Neural cell (in vitro differentiated cells): ENCODE measurements around the gene AP5Z1. TPM values are rescaled to one million over a fixed set of nuclear protein-coding genes. Genes with fewer than 3 reads are reported as not detected.

ENCODE experiments used
- H2AFZ ChIP-seq: fragments of 200-600, 300-800 bp; sonication (generic), shearing (Covaris generic); 2 replicates; pipeline ENCODE4 v1.6.0; 2014; ENCODE audit warnings: low read depth, mild to moderate bottlenecking, antibody characterized with exemption, low read length, moderate library complexity
- H3F3A ChIP-seq: fragments of 200-600 bp; shearing (Covaris generic); 2 replicates; pipeline ENCODE4 v1.6.1; 2016; ENCODE audit warnings: mild to moderate bottlenecking, moderate library complexity, mixed read lengths, antibody characterized with exemption, low read length; ENCODE audit not compliant: insufficient read depth, poor library complexity, severe bottlenecking
- H3K27ac ChIP-seq: fragments of 200-600, 300-800 bp; sonication (generic), shearing (Covaris generic); 2 replicates; pipeline ENCODE4 v1.5.1; 2014; ENCODE audit warnings: mild to moderate bottlenecking, low read length, moderate library complexity
- H3K27me3 ChIP-seq: fragments of 300-800, 200-600 bp; sonication (generic), shearing (Covaris generic); 2 replicates; pipeline ENCODE4 v1.6.0; 2014; ENCODE audit warnings: mild to moderate bottlenecking, low read depth, low read length, moderate library complexity; ENCODE audit not compliant: insufficient read depth
- H3K36me3 ChIP-seq: fragments of 300-800, 200-600 bp; sonication (generic), shearing (Covaris generic); 2 replicates; pipeline ENCODE4 v1.5.1; 2014; ENCODE audit warnings: mild to moderate bottlenecking, antibody characterized with exemption, low read length, moderate library complexity; ENCODE audit not compliant: insufficient read depth
- H3K4me2 ChIP-seq: fragments of 300-800, 200-600 bp; sonication (generic), shearing (Covaris generic); 2 replicates; pipeline ENCODE4 v1.6.0; 2014; ENCODE audit warnings: mild to moderate bottlenecking, low read length
- H3K4me3 ChIP-seq: fragments of 300-800, 200-600 bp; sonication (generic), shearing (Covaris generic); 2 replicates; pipeline ENCODE4 v1.5.1; 2014; ENCODE audit warnings: mild to moderate bottlenecking, low read length, moderate library complexity
- H3K79me2 ChIP-seq: fragments of 200-600 bp; shearing (Covaris generic); replicated peaks from 2 replicates; pipeline ENCODE4 v1.6.0; 2014; ENCODE audit warnings: mild to moderate bottlenecking, low read length, moderate library complexity; ENCODE audit not compliant: insufficient read depth
- H3K9ac ChIP-seq: fragments of 300-800, 200-600 bp; sonication (generic), shearing (Covaris generic); 2 replicates; pipeline ENCODE4 v1.6.1; 2016; ENCODE audit warnings: mild to moderate bottlenecking, low read length, mixed read lengths
- H3K9me2 ChIP-seq: fragments of 200-600 bp; shearing (Covaris generic); 2 replicates; pipeline ENCODE4 v1.6.1; 2016; ENCODE audit warnings: mild to moderate bottlenecking, low read length, mixed read lengths; ENCODE audit not compliant: insufficient read depth
- H3K9me3 ChIP-seq: fragments of 200-600, 300-800 bp; sonication (generic), shearing (Covaris generic); 2 replicates; pipeline ENCODE4 v1.6.1; 2016; ENCODE audit warnings: mild to moderate bottlenecking, mixed run types, low read length, moderate library complexity, mixed read lengths
- H4K20me1 ChIP-seq: fragments of 200-600 bp; shearing (Covaris generic); 2 replicates; pipeline ENCODE4 v1.6.1; 2016; ENCODE audit warnings: mild to moderate bottlenecking, mixed run types; ENCODE audit not compliant: insufficient read depth
- CTCF ChIP-seq: fragments of 450-650 bp; IDR thresholded peaks from 2 replicates; pipeline ENCODE4 v1.5.1; 2014; ENCODE audit warnings: antibody characterized with exemption, mild to moderate bottlenecking, moderate library complexity; ENCODE audit not compliant: poor library complexity, severe bottlenecking
- EP300 ChIP-seq: fragments of 450-650 bp; conservative IDR thresholded peaks from 2 replicates; pipeline ENCODE4 v1.6.1; 2014; ENCODE audit warnings: antibody characterized with exemption, mild to moderate bottlenecking, moderate library complexity; ENCODE audit not compliant: poor library complexity, severe bottlenecking
- EZH2 ChIP-seq: fragments of 200-600, 300-800 bp; shearing (Covaris generic), sonication (generic); IDR thresholded peaks from 2 replicates; pipeline ENCODE4 v1.6.1; 2014; ENCODE audit warnings: antibody characterized with exemption, low read length, borderline replicate concordance, mild to moderate bottlenecking; ENCODE audit not compliant: insufficient read depth, poor library complexity, severe bottlenecking
- MXI1 ChIP-seq: fragments of 450-650 bp; conservative IDR thresholded peaks from 2 replicates; pipeline ENCODE4 v1.6.1; 2014; ENCODE audit warnings: antibody characterized with exemption, mild to moderate bottlenecking; ENCODE audit not compliant: poor library complexity, severe bottlenecking
- POLR2AphosphoS5 ChIP-seq: IDR thresholded peaks from 2 replicates; pipeline ENCODE4 v1.6.1; 2012
- RAD21 ChIP-seq: fragments of 450-650 bp; conservative IDR thresholded peaks from 2 replicates; pipeline ENCODE4 v1.6.1; 2014; ENCODE audit warnings: antibody characterized with exemption, mild to moderate bottlenecking, moderate library complexity
- REST ChIP-seq: IDR thresholded peaks from 2 replicates; pipeline ENCODE4 v1.6.1; 2012; ENCODE audit warnings: borderline replicate concordance
- SMC3 ChIP-seq: fragments of 450-650 bp; conservative IDR thresholded peaks from 2 replicates; pipeline ENCODE4 v1.6.1; 2014; ENCODE audit warnings: antibody characterized with exemption, mild to moderate bottlenecking, moderate library complexity; ENCODE audit not compliant: poor library complexity
- TAF1 ChIP-seq: IDR thresholded peaks from 2 replicates; pipeline ENCODE4 v1.6.1; 2012; ENCODE audit warnings: low read depth
- polyA plus RNA-seq: library from polyadenylated mRNA; depleted of rRNA; stranded (reverse); fragments of >200 nt; gene quantifications from 2 replicates; pipeline ENCODE4 v1.2.3, GENCODE V29; 2014

Gene AP5Z1
- polyA plus RNA-seq, 1 donor from 2014 or later, result 36.9 TPM

- Histone ChIP-seq H3K9me2 (no peaks in the 10 kb centered on the region), H3K4me3 (no peak overlapping the region), H3K27ac (no peak overlapping the region), H3K79me2 (no peaks in the 10 kb centered on the region), H3F3A (no peaks in the 10 kb centered on the region), H3K9me3 (no peaks in the 10 kb centered on the region), H2AFZ (no peak overlapping the region), H3K9ac (no peak overlapping the region), H3K4me2 (no peak overlapping the region), H3K27me3 (no peaks in the 10 kb centered on the region), H3K36me3 (no peaks in the 10 kb centered on the region), H4K20me1 (no peaks in the 10 kb centered on the region)
- no peak for TF ChIP-seq EP300
- TF ChIP-seq TAF1, result no peak
- TF ChIP-seq EZH2, result no peak
- no peak for TF ChIP-seq REST
- no peak for TF ChIP-seq RAD21
- no peak for TF ChIP-seq POLR2AphosphoS5
- no peak for TF ChIP-seq CTCF
Measured at GRCh38 chr7:4815609-4816418, 40.4 kb downstream of the AP5Z1 start.

GRCh38 chr7:4816419-4817080 lies 41.1 kb downstream of the AP5Z1 start:
- H2AFZ ChIP-seq, result no peak overlapping the region
- no peak overlapping the region for H3K4me2 ChIP-seq
- H3K9me3 ChIP-seq, result no peaks in the 10 kb centered on the region
- no peaks in the 10 kb centered on the region for H3K9me2 ChIP-seq
- no peak overlapping the region for H3K9ac ChIP-seq
- H4K20me1 ChIP-seq, result no peaks in the 10 kb centered on the region
- no peaks in the 10 kb centered on the region for H3K27me3 ChIP-seq
- H3K4me3 ChIP-seq, result no peak overlapping the region
- no peak for TF ChIP-seq REST
- TF ChIP-seq CTCF, result no peak
- no peak for TF ChIP-seq TAF1
- TF ChIP-seq MXI1, result no peak
- no peak for TF ChIP-seq SMC3
- no peak for TF ChIP-seq EZH2
- TF ChIP-seq POLR2AphosphoS5, result no peak
- H3F3A ChIP-seq, result no peaks in the 10 kb centered on the region
- no peaks in the 10 kb centered on the region for H3K79me2 ChIP-seq
- H3K27ac ChIP-seq, result no peak overlapping the region
- no peaks in the 10 kb centered on the region for H3K36me3 ChIP-seq
